Neural crest cell (in vitro differentiated cells): ENCODE results near the gene BBOX1. TPM values are rescaled to one million over a fixed set of nuclear protein-coding genes. Genes with fewer than 3 reads are reported as not detected.
A peak's percentile ranks its signal among the peaks of the same experiment; 100 is the strongest.

Experiments
- DNase-seq: peaks from one replicate; pipeline ENCODE4 v3.0.0; 2021; ENCODE audit warnings: low read depth, mixed read lengths, low spot score
- H3K27ac Mint-ChIP-seq: one replicate; pipeline ENCODE4 v1.8.0; 2021; ENCODE audit warnings: mild to moderate bottlenecking, mixed read lengths; ENCODE audit not compliant: unreplicated experiment
- H3K27me3 Mint-ChIP-seq: 2 replicates; pipeline ENCODE4 v1.8.0; 2021; ENCODE audit warnings: low read depth, mild to moderate bottlenecking, mixed read lengths
- H3K36me3 Mint-ChIP-seq: 2 replicates; pipeline ENCODE4 v1.8.0; 2021; ENCODE audit warnings: low read depth, mild to moderate bottlenecking, mixed read lengths
- H3K4me1 Mint-ChIP-seq: 2 replicates; pipeline ENCODE4 v1.8.0; 2021; ENCODE audit warnings: mixed read lengths
- H3K4me3 Mint-ChIP-seq: one replicate; pipeline ENCODE4 v1.8.0; 2021; ENCODE audit warnings: mild to moderate bottlenecking, mixed read lengths
- H3K9me3 Mint-ChIP-seq: 2 replicates; pipeline ENCODE4 v1.8.0; 2021; ENCODE audit warnings: mixed read lengths
- CTCF ChIP-seq: fragments of 200-600 bp; sonication (generic); conservative IDR thresholded peaks from 2 replicates; pipeline ENCODE4 v1.5.0; 2021; ENCODE audit warnings: antibody characterized with exemption, mild to moderate bottlenecking
- total RNA-seq: library from RNA; stranded (reverse); gene quantifications from 2 replicates; pipeline ENCODE4 v1.2.1, GENCODE V29; 2021

The BBOX1 gene
- total RNA-seq, 1 donor from 2014 or later, result not detected

GRCh38 chr11:27029966-27030365 is 10.6 kb upstream of the BBOX1 start:
- peaks cover 5% of the 10 kb centered on the region for H3K4me1 Mint-ChIP-seq
- H3K27ac Mint-ChIP-seq, result no peak overlapping the region
- H3K27me3 Mint-ChIP-seq, result no peaks in the 10 kb centered on the region
- no peak for TF ChIP-seq CTCF
- H3K4me3 Mint-ChIP-seq, result no peak overlapping the region
- peaks cover 8% of the 10 kb centered on the region for H3K36me3 Mint-ChIP-seq
- peaks cover 11% of the 10 kb centered on the region for H3K9me3 Mint-ChIP-seq
- no peak for DNase-seq

- H3K27ac Mint-ChIP-seq, result no peak overlapping the region
- H3K4me1 Mint-ChIP-seq, result no peaks in the 10 kb centered on the region
These were observed 8.9 kb upstream of the BBOX1 start for GRCh38 chr11:27031754-27032153.

GRCh38 chr11:27039873-27040272 is 742 bp upstream of the BBOX1 start:
- no peak for DNase-seq
- H3K27ac Mint-ChIP-seq, result peak overlapping the region; percentile 88

More at GRCh38 chr11:27031754-27032153, 8.9 kb upstream of the BBOX1 start:
- Mint-ChIP-seq H3K9me3 (peaks cover 12% of the 10 kb centered on the region), H3K27me3 (no peaks in the 10 kb centered on the region), H3K4me3 (no peak overlapping the region), H3K36me3 (peaks cover 11% of the 10 kb centered on the region)
- no peak for TF ChIP-seq CTCF
- no peak for DNase-seq

GRCh38 chr11:27041141-27041899 is 705 bp downstream of the BBOX1 start:
- DNase-seq, result no peak
- Mint-ChIP-seq H3K4me1 (peaks cover 9% of the 10 kb centered on the region), H3K4me3 (no peak overlapping the region), H3K9me3 (peaks cover 16% of the 10 kb centered on the region), H3K27me3 (no peaks in the 10 kb centered on the region), H3K27ac (no peak overlapping the region), H3K36me3 (peaks cover 26% of the 10 kb centered on the region)
- TF ChIP-seq CTCF, result no peak

More at GRCh38 chr11:27039873-27040272, 742 bp upstream of the BBOX1 start:
- no peak for TF ChIP-seq CTCF
- H3K4me1 Mint-ChIP-seq, result peaks cover 9% of the 10 kb centered on the region
- no peaks in the 10 kb centered on the region for H3K27me3 Mint-ChIP-seq
- peaks cover 18% of the 10 kb centered on the region for H3K9me3 Mint-ChIP-seq
- H3K36me3 Mint-ChIP-seq, result peaks cover 25% of the 10 kb centered on the region
- no peak overlapping the region for H3K4me3 Mint-ChIP-seq

GRCh38 chr11:27046956-27047355 is 6.3 kb downstream of the BBOX1 start:
- no peak for TF ChIP-seq CTCF
- no peaks in the 10 kb centered on the region for H3K27me3 Mint-ChIP-seq

More at GRCh38 chr11:27046956-27047355, 6.3 kb downstream of the BBOX1 start:
- Mint-ChIP-seq H3K36me3 (peaks cover 29% of the 10 kb centered on the region), H3K9me3 (peaks cover 17% of the 10 kb centered on the region), H3K4me3 (no peak overlapping the region), H3K27ac (no peak overlapping the region), H3K4me1 (no peaks in the 10 kb centered on the region)
- DNase-seq, result no peak
